H1 (cell line): ENCODE data around the gene UQCRQ. TPM values are rescaled to one million over a fixed set of nuclear protein-coding genes. Genes with fewer than 3 reads are reported as not detected.

Source experiments
- CTCF ChIA-PET: fragments of 300-600 bp; sonication (Branson Sonifier 250); formaldehyde crosslinking; loops from one replicate; lab custom pipeline; 2021; ENCODE audit not compliant: partially characterized antibody; lab: Charles Lee
- POLR2A ChIA-PET: fragments of 300-600 bp; sonication (Branson Sonifier 250); formaldehyde crosslinking; loops from one replicate; lab custom pipeline; 2021; ENCODE audit warnings: inconsistent platforms; ENCODE audit not compliant: partially characterized antibody; lab: Charles Lee
- DNase-seq, 2 experiments: peaks; one replicate each; pipeline versions ENCODE4 v3.0.0 to v3.0.0-alpha.2; 2010 to 2022; ENCODE audit warnings: low spot score in 2 of 2, low read depth in 1 of 2, mixed read lengths in 1 of 2
- FAIRE-seq: peaks from 2 replicates; lab custom pipeline; 2011; peaks lifted over from hg19 to GRCh38; lab: Jason Lieb, UNC
- H2AFZ ChIP-seq: 2 replicates; pipeline ENCODE4 v1.8.1; 2012; ENCODE audit warnings: low read length, inconsistent platforms
- H2AK5ac ChIP-seq: 2 replicates; pipeline ENCODE4 v1.6.1; 2013; ENCODE audit warnings: low read depth, low read length
- H2BK120ac ChIP-seq: replicated peaks from 2 replicates; pipeline ENCODE3; 2013; ENCODE audit warnings: low read depth, low read length, inconsistent platforms
- H2BK12ac ChIP-seq: 2 replicates; pipeline ENCODE4 v1.6.1; 2013; ENCODE audit warnings: low read depth, low read length
- H2BK15ac ChIP-seq: 2 replicates; pipeline ENCODE4 v1.6.1; 2013; ENCODE audit warnings: low read length
- H2BK20ac ChIP-seq: 2 replicates; pipeline ENCODE4 v1.6.1; 2013; ENCODE audit warnings: low read length
- H2BK5ac ChIP-seq: 2 replicates; pipeline ENCODE4 v1.6.1; 2013; ENCODE audit warnings: low read depth, low read length
- H3K14ac ChIP-seq: 2 replicates; pipeline ENCODE4 v1.6.1; 2013; ENCODE audit warnings: inconsistent platforms; ENCODE audit not compliant: insufficient read length
- H3K18ac ChIP-seq: 2 replicates; pipeline ENCODE4 v1.6.1; 2013; ENCODE audit warnings: low read length; ENCODE audit errors: extremely low read depth
- H3K23ac ChIP-seq: 2 replicates; pipeline ENCODE4 v1.6.1; 2013; ENCODE audit warnings: inconsistent platforms; ENCODE audit not compliant: insufficient read length
- H3K23me2 ChIP-seq: 2 replicates; pipeline ENCODE4 v1.6.1; 2013; ENCODE audit warnings: low read depth, low read length
- H3K27ac ChIP-seq: 2 replicates; pipeline ENCODE4 v1.6.1; 2011; ENCODE audit warnings: low read depth, low read length, inconsistent platforms
- H3K27me3 ChIP-seq, 4 experiments: replicated peaks in 1 of 4; 1 replicate in 1 of 4; 2 replicates in 3 of 4; pipeline versions ENCODE4 v1.6.1 to v1.8.1; 2011 to 2013; ENCODE audit warnings: low read length in 3 of 4, mild to moderate bottlenecking in 3 of 4, inconsistent platforms in 2 of 4, mixed read lengths in 2 of 4, moderate library complexity in 1 of 4; ENCODE audit not compliant: control insufficient read depth in 3 of 4, insufficient read depth in 3 of 4; ENCODE audit errors: extremely low read depth in 1 of 4
- H3K36me3 ChIP-seq, 4 experiments: 2 replicates each; pipeline versions ENCODE4 v1.6.1 to v1.8.1; 2011 to 2013; ENCODE audit warnings: mild to moderate bottlenecking in 4 of 4, low read length in 3 of 4, moderate library complexity in 2 of 4, control low read depth in 1 of 4, inconsistent platforms in 1 of 4; ENCODE audit not compliant: insufficient read depth in 4 of 4, control insufficient read depth in 2 of 4
- H3K4ac ChIP-seq: replicated peaks from 2 replicates; pipeline ENCODE3; 2013; ENCODE audit warnings: low read length, low read depth, mixed read lengths, inconsistent platforms; ENCODE audit not compliant: insufficient read length
- H3K4me1 ChIP-seq, 4 experiments: replicated peaks in 1 of 4; 1 replicate in 1 of 4; 2 replicates in 3 of 4; pipeline versions ENCODE4 v1.6.1 to v1.8.1; 2011 to 2013; ENCODE audit warnings: low read length in 3 of 4, inconsistent platforms in 2 of 4, mixed read lengths in 1 of 4; ENCODE audit not compliant: insufficient read depth in 4 of 4, control insufficient read depth in 3 of 4
- H3K4me2 ChIP-seq, 2 experiments: 2 replicates each; pipeline versions ENCODE4 v1.6.1 to v1.8.1; 2011 to 2013; ENCODE audit warnings: low read depth in 2 of 2, low read length in 2 of 2, control low read depth in 1 of 2, inconsistent platforms in 1 of 2, mild to moderate bottlenecking in 1 of 2; ENCODE audit not compliant: insufficient read depth in 1 of 2
- H3K4me3 ChIP-seq, 4 experiments: fragments of 200-600, 300-600 bp in 1 of 4; sonication (generic), shearing (Covaris generic), sonication (Bioruptor Twin) in 1 of 4; 2 replicates each; pipeline versions ENCODE4 v1.5.1 to v1.8.1; 2011 to 2016; ENCODE audit warnings: low read length in 4 of 4, low read depth in 3 of 4, control low read depth in 2 of 4, inconsistent platforms in 2 of 4, mild to moderate bottlenecking in 2 of 4, mixed read lengths in 1 of 4, moderate library complexity in 1 of 4; ENCODE audit not compliant: insufficient read depth in 2 of 4; ENCODE audit errors: extremely low read depth in 1 of 4
- H3K56ac ChIP-seq: replicated peaks from 2 replicates; pipeline ENCODE3; 2013; ENCODE audit warnings: low read depth, mild to moderate bottlenecking, mixed read lengths, low read length, inconsistent platforms; ENCODE audit not compliant: insufficient read length
- H3K79me1 ChIP-seq: 2 replicates; pipeline ENCODE4 v1.6.1; 2013; ENCODE audit warnings: low read depth, low read length, control low read depth
- H3K79me2 ChIP-seq, 2 experiments: 2 replicates each; pipeline versions ENCODE4 v1.6.1 to v1.8.1; 2012 to 2013; ENCODE audit warnings: low read length in 2 of 2, mild to moderate bottlenecking in 2 of 2, inconsistent platforms in 1 of 2; ENCODE audit not compliant: insufficient read depth in 2 of 2, control insufficient read depth in 1 of 2
- H3K9ac ChIP-seq, 4 experiments: replicated peaks in 1 of 4; 1 replicate in 1 of 4; 2 replicates in 3 of 4; pipeline versions ENCODE4 v1.6.1 to v1.8.1; 2011 to 2013; ENCODE audit warnings: low read depth in 3 of 4, low read length in 3 of 4, control low read depth in 2 of 4, mild to moderate bottlenecking in 2 of 4, moderate library complexity in 2 of 4, inconsistent platforms in 1 of 4; ENCODE audit errors: extremely low read depth in 1 of 4
- H3K9me3 ChIP-seq, 2 experiments: 2 replicates each; pipeline versions ENCODE4 v1.6.1 to v1.8.1; 2012 to 2013; ENCODE audit warnings: mild to moderate bottlenecking in 2 of 2, moderate library complexity in 2 of 2, control low read depth in 1 of 2, inconsistent platforms in 1 of 2, low read depth in 1 of 2, low read length in 1 of 2, mixed read lengths in 1 of 2; ENCODE audit not compliant: insufficient read depth in 2 of 2
- H4K20me1 ChIP-seq, 2 experiments: replicated peaks in 1 of 2; 2 replicates each; pipeline versions ENCODE3 to v1.8.1; 2011 to 2013; ENCODE audit warnings: inconsistent platforms in 2 of 2, low read length in 2 of 2, mild to moderate bottlenecking in 1 of 2; ENCODE audit not compliant: insufficient read depth in 2 of 2, control insufficient read depth in 1 of 2
- H4K5ac ChIP-seq: 2 replicates; pipeline ENCODE4 v1.6.1; 2013; ENCODE audit warnings: low read length, low read depth, mixed read lengths, inconsistent platforms; ENCODE audit not compliant: insufficient read length
- H4K8ac ChIP-seq: 2 replicates; pipeline ENCODE4 v1.8.0; 2013; ENCODE audit warnings: mild to moderate bottlenecking, moderate library complexity, low read length, inconsistent platforms; ENCODE audit not compliant: insufficient read depth; ENCODE audit errors: extremely low read depth
- H4K91ac ChIP-seq: replicated peaks from 2 replicates; pipeline ENCODE3; 2013; ENCODE audit warnings: low read length, mixed read lengths, inconsistent platforms; ENCODE audit not compliant: insufficient read length
- BRCA1 ChIP-seq: IDR thresholded peaks from 2 replicates; pipeline ENCODE4 v1.6.1; 2012; ENCODE audit warnings: low read depth, low read length, improper control_type of control experiment
- CEBPB ChIP-seq: IDR thresholded peaks from 2 replicates; pipeline ENCODE4 v1.6.1; 2012; ENCODE audit warnings: low read depth, low read length
- EZH2 ChIP-seq: fragments of 200-600 bp; sonication (generic); IDR thresholded peaks from 2 replicates; pipeline ENCODE4 v1.7.1; 2012; ENCODE audit warnings: low read depth, mild to moderate bottlenecking, moderate library complexity, low read length, inconsistent platforms; ENCODE audit not compliant: severe bottlenecking
- JUN ChIP-seq: IDR thresholded peaks from 2 replicates; pipeline ENCODE4 v1.6.1; 2011; ENCODE audit warnings: low read depth, mild to moderate bottlenecking, improper control_type of control experiment, low read length
- JUND ChIP-seq: IDR thresholded peaks from 2 replicates; pipeline ENCODE4 v1.6.1; 2011; ENCODE audit warnings: mild to moderate bottlenecking, improper control_type of control experiment, low read length
- KDM4A ChIP-seq: IDR thresholded peaks from one replicate; pipeline ENCODE4 v1.7.1; 2012; ENCODE audit warnings: low read depth, mild to moderate bottlenecking, moderate library complexity, low read length, inconsistent platforms; ENCODE audit not compliant: severe bottlenecking
- KDM5A ChIP-seq: fragments of 200-600 bp; IDR thresholded peaks from 2 replicates; pipeline ENCODE4 v1.7.1; 2012; ENCODE audit warnings: mild to moderate bottlenecking, low read length, inconsistent platforms, mixed read lengths
- POLR2A ChIP-seq, 2 experiments: IDR thresholded peaks; 1 replicate in 1 of 2; 2 replicates in 1 of 2; pipeline ENCODE4 v1.6.1; 2011; ENCODE audit warnings: low read depth in 2 of 2, low read length in 2 of 2, mild to moderate bottlenecking in 2 of 2; ENCODE audit errors: control extremely low read depth in 1 of 2
- SIRT6 ChIP-seq: IDR thresholded peaks from one replicate; pipeline ENCODE4 v1.7.1; 2012; ENCODE audit warnings: low read length, inconsistent platforms
- SUZ12 ChIP-seq: fragments of 200-600 bp; sonication (generic); IDR thresholded peaks from 2 replicates; pipeline ENCODE4 v1.6.1; 2012; ENCODE audit warnings: mild to moderate bottlenecking, inconsistent platforms, low read length, moderate library complexity, mixed read lengths
- TAF1 ChIP-seq: IDR thresholded peaks from 2 replicates; pipeline ENCODE4 v1.6.1; 2011; ENCODE audit warnings: mild to moderate bottlenecking, low read depth, low read length
- TEAD4 ChIP-seq: IDR thresholded peaks from 2 replicates; pipeline ENCODE4 v1.6.1; 2012; ENCODE audit warnings: low read depth, low read length, inconsistent platforms, mixed read lengths
- WGBS, 2 experiments: shearing (Covaris generic) in 1 of 2; methylation state at CpG; one replicate each; pipeline versions ENCODE4 v1.1.6 to v1.1.7; 2013 to 2015; ENCODE audit warnings: low lambda C conversion rate in 2 of 2, mixed read lengths in 2 of 2, inconsistent platforms in 1 of 2, low coverage in 1 of 2, missing lambda C conversion rate in 1 of 2; ENCODE audit not compliant: insufficient replicate concordance in 2 of 2, insufficient coverage in 1 of 2, insufficient read length in 1 of 2; ENCODE audit errors: extremely low coverage in 1 of 2, missing lambda C conversion rate in 1 of 2; 5-methylcytosine and 5-hydroxymethylcytosine counted together
- polyA plus RNA-seq, 7 experiments: library from polyadenylated mRNA; depleted of rRNA in 3 of 7; stranded (reverse) in 5 of 7; unstranded in 2 of 7; fragments of >200 nt in 5 of 7; fragments of 200-250 nt in 2 of 7; gene quantifications; 1 replicate in 5 of 7; 2 replicates in 1 of 7; 4 replicates in 1 of 7; pipeline versions ENCODE4 v1.2.1 to v1.2.3, GENCODE V29; 2011 to 2013; ENCODE audit warnings: missing spikeins in 2 of 7, mixed read lengths in 2 of 7
- total RNA-seq: library from RNA; stranded (reverse); fragmentation: NEBNext Ultra II Directional; extraction: Animal tissue kit (Norgen Biotek cat#: 25700); gene quantifications from 2 replicates; pipeline ENCODE4 v1.2.1, GENCODE V29; 2021
- TF ChIP-seq, protein P1 (sequence below): IDR thresholded peaks from 2 replicates; pipeline ENCODE4 v1.6.1; 2012; ENCODE audit warnings: inconsistent platforms
- TF ChIP-seq, protein P2 (sequence below): IDR thresholded peaks from 2 replicates; pipeline ENCODE4 v1.6.1; 2011; ENCODE audit warnings: low read length, improper control_type of control experiment

The UQCRQ gene
- total and polyA plus RNA-seq, 2 of the 8 experiments (the other 6 are each of a cell fraction or from before 2014, with no cell fraction given): 177 to 293 TPM

GRCh38 chr5:132832612-132833011 lies 33.8 kb upstream of the UQCRQ start:
- no peak overlapping the region for H2BK12ac ChIP-seq
- no peaks in the 10 kb centered on the region for H3K79me2 ChIP-seq
- H2AFZ ChIP-seq: no peak overlapping the region
- H4K91ac ChIP-seq: no peak overlapping the region
- peaks cover 0 to 6% (median 4%) of the 10 kb centered on the region in 4 experiments; a peak in 5 of 7 replicates for H3K4me1 ChIP-seq
- no peaks in the 10 kb centered on the region for H3K9me3 ChIP-seq
- ChIA-PET CTCF (interaction anchor here (0.5 to 25.6 kb wide), 4 partner anchors 13 to 327 kb away, joined by 4 to 465 read pairs (median 200); partner anchors contain the start of genes CCNI2, GDF9, LEAP2 and UQCRQ), POLR2A (interaction anchor here (1.1 to 2.4 kb wide), 3 partner anchors 11 to 131 kb away, joined by 4 to 6 read pairs (median 4); partner anchors contain the start of gene AFF4)
- no peak overlapping the region for H2AK5ac ChIP-seq
- H4K20me1 ChIP-seq: no peaks in the 10 kb centered on the region
- WGBS, 2 experiments: 89% methylated on average over 5 of the region's 5 CpGs; no CpG with 5 or more reads in 1 of the 2 experiments
- DNase-seq: no peak
- H3K9ac ChIP-seq: no peak overlapping the region
- no peak overlapping the region for H3K4ac ChIP-seq
- no peak overlapping the region for H3K18ac ChIP-seq
- no peak overlapping the region for H3K14ac ChIP-seq
- H3K56ac ChIP-seq: no peak overlapping the region
- H3K36me3 ChIP-seq: no peaks in the 10 kb centered on the region
- no peak overlapping the region for H3K23ac ChIP-seq
- H2BK5ac ChIP-seq: no peak overlapping the region
- peaks cover 23 to 41% (median 36%) of the 10 kb centered on the region in 4 experiments for H3K27me3 ChIP-seq
- no peak overlapping the region for H3K27ac ChIP-seq
- H3K23me2 ChIP-seq: peaks cover 4% of the 10 kb centered on the region; the same call in 1 of the 2 replicates
- no peak overlapping the region for H3K4me3 ChIP-seq
- FAIRE-seq: no peak
- H2BK20ac ChIP-seq: no peak overlapping the region
- H3K4me2 ChIP-seq: no peak overlapping the region
- no peaks in the 10 kb centered on the region for H3K79me1 ChIP-seq
- no peak overlapping the region for H4K8ac ChIP-seq
- H2BK15ac ChIP-seq: no peak overlapping the region
- H2BK120ac ChIP-seq: no peak overlapping the region
- H4K5ac ChIP-seq: no peak overlapping the region
- no peak for TF ChIP-seq KDM4A
- TF ChIP-seq, protein P1, sequence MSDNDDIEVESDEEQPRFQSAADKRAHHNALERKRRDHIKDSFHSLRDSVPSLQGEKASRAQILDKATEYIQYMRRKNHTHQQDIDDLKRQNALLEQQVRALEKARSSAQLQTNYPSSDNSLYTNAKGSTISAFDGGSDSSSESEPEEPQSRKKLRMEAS: no peak
- no peak for TF ChIP-seq KDM5A
- TF ChIP-seq TEAD4: no peak
- no peak for TF ChIP-seq POLR2A (IDR thresholded peaks at IDR 0.05; ENCODE audit: control extremely low read depth in 1 of 2, low read depth in 2 of 2, low read length in 2 of 2)
- TF ChIP-seq, protein P2, sequence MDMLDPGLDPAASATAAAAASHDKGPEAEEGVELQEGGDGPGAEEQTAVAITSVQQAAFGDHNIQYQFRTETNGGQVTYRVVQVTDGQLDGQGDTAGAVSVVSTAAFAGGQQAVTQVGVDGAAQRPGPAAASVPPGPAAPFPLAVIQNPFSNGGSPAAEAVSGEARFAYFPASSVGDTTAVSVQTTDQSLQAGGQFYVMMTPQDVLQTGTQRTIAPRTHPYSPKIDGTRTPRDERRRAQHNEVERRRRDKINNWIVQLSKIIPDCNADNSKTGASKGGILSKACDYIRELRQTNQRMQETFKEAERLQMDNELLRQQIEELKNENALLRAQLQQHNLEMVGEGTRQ: no peak
- no peak for TF ChIP-seq JUND
- no peak for TF ChIP-seq SUZ12
- TF ChIP-seq CEBPB: no peak
- no peak for TF ChIP-seq EZH2
- no peak for TF ChIP-seq JUN
- no peak for TF ChIP-seq SIRT6
- no peak for TF ChIP-seq BRCA1
- TF ChIP-seq TAF1: no peak
